Mesendoderm (in vitro differentiated cells): Measurements from ENCODE around the gene SETSIP. TPM values are rescaled to one million over a fixed set of nuclear protein-coding genes. Genes with fewer than 3 reads are reported as not detected.

Source experiments
- DNase-seq: peaks from one replicate; pipeline ENCODE4 v3.0.0; 2013
- H2AK5ac ChIP-seq: 2 replicates; pipeline ENCODE4 v1.6.1; 2013; ENCODE audit warnings: low read length, inconsistent platforms
- H2BK120ac ChIP-seq: 2 replicates; pipeline ENCODE4 v1.6.1; 2013; ENCODE audit warnings: low read depth, mild to moderate bottlenecking, low read length, moderate library complexity, mixed read lengths
- H2BK15ac ChIP-seq: replicated peaks from 2 replicates; pipeline ENCODE4 v1.6.1; 2013; ENCODE audit warnings: low read depth, mild to moderate bottlenecking, moderate library complexity
- H2BK5ac ChIP-seq: 2 replicates; pipeline ENCODE4 v1.6.1; 2013; ENCODE audit warnings: low read length, inconsistent platforms
- H3K18ac ChIP-seq: 2 replicates; pipeline ENCODE4 v1.6.1; 2013; ENCODE audit warnings: mild to moderate bottlenecking, low read length, mixed read lengths
- H3K23ac ChIP-seq: one replicate; pipeline ENCODE4 v1.6.1; 2013; ENCODE audit warnings: low read length
- H3K27ac ChIP-seq: 2 replicates; pipeline ENCODE4 v1.5.1; 2013; ENCODE audit warnings: low read depth, mild to moderate bottlenecking, inconsistent platforms, low read length, moderate library complexity
- H3K27me3 ChIP-seq: 2 replicates; pipeline ENCODE4 v1.6.1; 2013; ENCODE audit warnings: low read length, control low read depth, mild to moderate bottlenecking, inconsistent platforms; ENCODE audit not compliant: insufficient read depth, poor library complexity
- H3K36me3 ChIP-seq: 2 replicates; pipeline ENCODE4 v1.6.1; 2013; ENCODE audit warnings: low read length, inconsistent platforms; ENCODE audit not compliant: control insufficient read depth, insufficient read depth
- H3K4ac ChIP-seq: one replicate; pipeline ENCODE4 v1.6.1; 2013; ENCODE audit warnings: low read depth, mild to moderate bottlenecking, low read length, moderate library complexity
- H3K4me1 ChIP-seq: 2 replicates; pipeline ENCODE4 v1.6.1; 2013; ENCODE audit warnings: low read depth, low read length, inconsistent platforms; ENCODE audit not compliant: control insufficient read depth
- H3K4me2 ChIP-seq: 2 replicates; pipeline ENCODE4 v1.6.1; 2013; ENCODE audit warnings: low read length
- H3K4me3 ChIP-seq: 2 replicates; pipeline ENCODE4 v1.5.1; 2013; ENCODE audit warnings: mild to moderate bottlenecking, low read length
- H3K56ac ChIP-seq: one replicate; pipeline ENCODE4 v1.6.1; 2013; ENCODE audit warnings: low read length
- H3K79me1 ChIP-seq: 2 replicates; pipeline ENCODE4 v1.6.1; 2013; ENCODE audit warnings: low read length, inconsistent platforms
- H3K79me2 ChIP-seq: 2 replicates; pipeline ENCODE4 v1.6.1; 2013; ENCODE audit warnings: mild to moderate bottlenecking, low read length; ENCODE audit not compliant: control insufficient read depth, insufficient read depth
- H3K9ac ChIP-seq: 2 replicates; pipeline ENCODE4 v1.6.1; 2013; ENCODE audit warnings: low read length, inconsistent platforms
- H4K5ac ChIP-seq: one replicate; pipeline ENCODE4 v1.6.1; 2013; ENCODE audit warnings: low read length
- H4K8ac ChIP-seq: one replicate; pipeline ENCODE4 v1.6.1; 2013; ENCODE audit warnings: low read depth, mild to moderate bottlenecking, control low read depth, low read length, moderate library complexity
- WGBS: extraction: QIAGEN DNeasy Blood & Tissue Kit; methylation state at CpG from one replicate; pipeline ENCODE4 v1.1.7; 2013; ENCODE audit warnings: low lambda C conversion rate, missing lambda C conversion rate; ENCODE audit not compliant: insufficient coverage; ENCODE audit errors: extremely low coverage; 5-methylcytosine and 5-hydroxymethylcytosine counted together
- polyA plus RNA-seq, 2 experiments: library from polyadenylated mRNA; stranded (reverse); fragments of 200-250 nt; gene quantifications; one replicate each; pipeline ENCODE4 v1.2.3, GENCODE V29; 2013

Gene SETSIP
- polyA plus RNA-seq (2013, experiment 1 of 2): 0.94 TPM
- 1.1 TPM for polyA plus RNA-seq (2013, experiment 2 of 2)

DNA sequence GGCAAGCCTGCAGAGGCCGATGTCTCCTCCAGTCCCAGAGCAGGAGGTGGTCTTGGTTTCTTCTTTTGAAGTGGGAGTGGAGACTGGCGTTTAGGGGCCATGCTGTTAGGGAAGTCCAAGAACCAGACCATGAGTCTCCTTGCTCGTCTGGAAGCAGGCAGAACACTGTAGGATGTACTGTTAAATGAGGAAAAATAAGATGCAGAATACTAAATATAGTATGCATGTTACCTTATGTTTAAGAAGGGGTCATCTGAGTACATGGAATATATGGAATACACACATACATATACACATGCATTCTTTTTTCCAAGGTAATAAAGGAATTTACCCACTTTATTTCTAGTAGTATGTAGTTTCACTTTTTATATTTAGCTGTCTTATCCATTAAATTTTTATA is at the start of gene SETSIP:
TSS of gene SETSIP (minus strand) at position 101 of the 400 bp plus-strand sequence. CDS start at position 101, 0 bp downstream.
- Histone ChIP-seq H3K4ac (no peak within 1 kb of the TSS), H3K36me3 (no peaks in the 10 kb centered on the region)
- no CpG with 5 or more reads among the region's 3 CpGs for WGBS

GRCh38 chr1:92123868-92124267 is 48.7 kb upstream of the SETSIP start:
- Histone ChIP-seq H2AK5ac (no peak overlapping the region), H3K4me2 (no peak overlapping the region), H3K27ac (no peak overlapping the region), H3K4me3 (no peak overlapping the region), H2BK15ac (no peak overlapping the region), H2BK5ac (no peak overlapping the region), H3K18ac (no peak overlapping the region), H3K79me2 (no peaks in the 10 kb centered on the region), H3K79me1 (no peaks in the 10 kb centered on the region), H4K5ac (no peak overlapping the region), H3K56ac (no peak overlapping the region), H3K9ac (no peak overlapping the region), H2BK120ac (no peak overlapping the region), H3K27me3 (no peaks in the 10 kb centered on the region), H3K4me1 (no peaks in the 10 kb centered on the region), H3K36me3 (no peaks in the 10 kb centered on the region), H3K4ac (no peak overlapping the region), H3K23ac (no peak overlapping the region), H4K8ac (no peak overlapping the region)
- no CpG with 5 or more reads among the region's 3 CpGs for WGBS
- DNase-seq: no peak

More for the DNA sequence above, at the start of gene SETSIP:
- Histone ChIP-seq H3K4me1 (no peaks in the 10 kb centered on the region), H3K18ac (no peak within 1 kb of the TSS), H3K9ac (no peak within 1 kb of the TSS), H3K23ac (no peak within 1 kb of the TSS), H3K4me2 (no peak within 1 kb of the TSS), H4K5ac (no peak within 1 kb of the TSS), H3K27me3 (no peaks in the 10 kb centered on the region), H3K27ac (no peak within 1 kb of the TSS), H2BK5ac (no peak within 1 kb of the TSS), H3K56ac (no peak within 1 kb of the TSS), H3K4me3 (no peak within 1 kb of the TSS), H4K8ac (no peak within 1 kb of the TSS), H3K79me1 (no peaks in the 10 kb centered on the region), H3K79me2 (no peaks in the 10 kb centered on the region), H2BK15ac (no peak within 1 kb of the TSS), H2AK5ac (no peak within 1 kb of the TSS), H2BK120ac (no peak within 1 kb of the TSS)
- DNase-seq: no peak

DNA sequence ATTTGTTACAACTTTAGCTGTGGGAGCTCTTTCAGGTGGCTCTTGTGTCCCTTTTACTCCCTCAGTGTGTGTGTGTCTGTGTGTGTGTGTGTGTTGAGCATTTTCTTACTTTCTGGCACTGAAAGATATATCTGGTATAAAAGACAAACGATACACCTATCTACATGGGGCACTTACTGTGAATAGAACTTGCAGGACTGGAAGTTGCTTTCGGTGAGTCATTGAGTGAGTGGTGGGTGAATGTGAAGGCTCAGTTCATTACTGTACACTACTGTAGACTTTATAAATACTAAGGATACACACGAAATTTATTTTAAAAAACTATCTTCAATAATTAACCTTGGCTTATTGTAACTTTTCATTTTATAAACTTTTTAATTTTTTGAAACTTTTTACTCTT is 43.6 kb upstream of the SETSIP start:
- Histone ChIP-seq H3K4ac (no peak overlapping the region), H2BK5ac (no peak overlapping the region), H3K4me1 (no peaks in the 10 kb centered on the region), H2BK120ac (no peak overlapping the region), H3K23ac (no peak overlapping the region), H4K8ac (no peak overlapping the region), H2BK15ac (no peak overlapping the region), H3K4me3 (no peak overlapping the region), H3K27ac (no peak overlapping the region), H3K36me3 (no peaks in the 10 kb centered on the region), H3K56ac (no peak overlapping the region), H3K27me3 (no peaks in the 10 kb centered on the region), H3K79me2 (no peaks in the 10 kb centered on the region), H4K5ac (no peak overlapping the region), H3K79me1 (no peaks in the 10 kb centered on the region), H3K18ac (no peak overlapping the region), H3K4me2 (no peak overlapping the region), H3K9ac (no peak overlapping the region), H2AK5ac (no peak overlapping the region)
- DNase-seq: no peak
- 100% methylated on average over 1 of the region's 3 CpGs for WGBS

DNA sequence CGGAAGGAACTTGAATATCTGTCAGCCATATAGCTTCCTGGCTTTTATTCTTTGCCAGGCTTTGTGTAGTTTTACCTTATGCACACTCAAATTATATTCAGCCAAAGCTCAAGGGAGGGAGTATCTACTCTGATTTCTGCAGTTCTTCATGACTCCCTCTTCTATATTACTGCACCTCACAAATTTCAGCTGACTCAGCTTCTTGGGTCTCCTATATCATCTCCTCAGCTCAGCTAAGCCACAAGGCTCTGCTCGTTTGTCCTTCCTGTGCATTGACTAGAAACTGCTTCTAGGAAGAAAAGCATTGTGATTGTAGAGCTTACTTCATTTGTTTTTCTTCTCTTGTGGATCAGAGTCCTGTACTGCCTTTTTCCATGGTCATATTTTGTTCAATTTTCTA is 42.3 kb upstream of the SETSIP start:
- Histone ChIP-seq H3K4ac (no peak overlapping the region), H3K18ac (no peak overlapping the region), H3K79me1 (no peaks in the 10 kb centered on the region), H3K23ac (no peak overlapping the region), H3K4me3 (no peak overlapping the region), H3K56ac (no peak overlapping the region), H3K9ac (no peak overlapping the region), H3K79me2 (no peaks in the 10 kb centered on the region), H3K27ac (no peak overlapping the region), H2BK5ac (no peak overlapping the region), H3K4me2 (no peak overlapping the region), H2AK5ac (no peak overlapping the region), H2BK15ac (no peak overlapping the region), H3K4me1 (no peaks in the 10 kb centered on the region), H4K5ac (no peak overlapping the region), H4K8ac (no peak overlapping the region), H3K36me3 (no peaks in the 10 kb centered on the region), H3K27me3 (no peaks in the 10 kb centered on the region), H2BK120ac (no peak overlapping the region)
- DNase-seq: no peak
- WGBS: no CpG with 5 or more reads among the region's 2 CpGs

- Histone ChIP-seq H3K79me1 (no peaks in the 10 kb centered on the region), H2BK15ac (no peak overlapping the region), H3K79me2 (no peaks in the 10 kb centered on the region)
These were observed 33.4 kb upstream of the SETSIP start for GRCh38 chr1:92108631-92109030.

GRCh38 chr1:92105546-92106081 is 30.4 kb upstream of the SETSIP start:
- WGBS: no CpG with 5 or more reads among the region's 3 CpGs
- H3K27me3 ChIP-seq: no peaks in the 10 kb centered on the region
- no peak overlapping the region for H3K9ac ChIP-seq
- no peak overlapping the region for H2BK5ac ChIP-seq
- H3K36me3 ChIP-seq: no peaks in the 10 kb centered on the region
- H3K4me2 ChIP-seq: no peak overlapping the region
- H4K5ac ChIP-seq: no peak overlapping the region
- no peak for DNase-seq
- no peak overlapping the region for H2AK5ac ChIP-seq
- H3K27ac ChIP-seq: no peak overlapping the region
- no peaks in the 10 kb centered on the region for H3K79me2 ChIP-seq
- no peak overlapping the region for H3K23ac ChIP-seq
- H2BK15ac ChIP-seq: no peak overlapping the region
- no peak overlapping the region for H3K18ac ChIP-seq
- H3K4me1 ChIP-seq: no peaks in the 10 kb centered on the region
- H3K56ac ChIP-seq: no peak overlapping the region
- no peak overlapping the region for H4K8ac ChIP-seq
- no peaks in the 10 kb centered on the region for H3K79me1 ChIP-seq
- no peak overlapping the region for H3K4ac ChIP-seq
- H2BK120ac ChIP-seq: no peak overlapping the region
- H3K4me3 ChIP-seq: no peak overlapping the region

More at GRCh38 chr1:92108631-92109030, 33.4 kb upstream of the SETSIP start:
- Histone ChIP-seq H3K4me2 (no peak overlapping the region), H3K36me3 (no peaks in the 10 kb centered on the region), H3K9ac (no peak overlapping the region), H3K27ac (no peak overlapping the region), H3K23ac (no peak overlapping the region), H2BK5ac (no peak overlapping the region), H3K4ac (no peak overlapping the region), H4K5ac (no peak overlapping the region), H4K8ac (no peak overlapping the region), H2AK5ac (no peak overlapping the region), H2BK120ac (no peak overlapping the region), H3K27me3 (no peaks in the 10 kb centered on the region), H3K4me1 (no peaks in the 10 kb centered on the region), H3K4me3 (no peak overlapping the region), H3K18ac (no peak overlapping the region), H3K56ac (no peak overlapping the region)
- WGBS: no CpG with 5 or more reads among the region's 2 CpGs
- DNase-seq: no peak
